HG03378 (cell line): ENCODE measurements around the gene BCL7B.
"Not testable (repeated sequence)": the region's sequence is repeated elsewhere in the genome, so short reads cannot be mapped to it uniquely, and the experiment has no call there.

ENCODE experiments used
- ATAC-seq: cut with Tn5 transposase; IDR thresholded peaks from one replicate; pipeline ENCODE4 v1.9.1; 2021; ENCODE audit warnings: mild to moderate bottlenecking, moderate library complexity; ENCODE audit not compliant: unreplicated experiment

Gene BCL7B

GRCh38 chr7:73557397-73558257 lies at the start of gene BCL7B:
TSS of gene BCL7B (minus strand) at chr7:73557690. CDS start at chr7:73557578, 112 bp downstream.
- ATAC-seq, result no peak

- ATAC-seq, result no peak
These were observed 48.2 kb upstream of the BCL7B start for GRCh38 chr7:73605601-73606220.

- ATAC-seq, result no peak
These were observed 45.5 kb upstream of the BCL7B start for GRCh38 chr7:73602721-73603651.

GRCh38 chr7:73599916-73600315 lies 42.4 kb upstream of the BCL7B start:
- no peak for ATAC-seq

- ATAC-seq, result no peak
These were observed 41.8 kb upstream of the BCL7B start for GRCh38 chr7:73599151-73599882.

- ATAC-seq, result no peak
These were observed 40.7 kb upstream of the BCL7B start for GRCh38 chr7:73597978-73598782.

- no peak for ATAC-seq
These were observed 38.9 kb upstream of the BCL7B start for GRCh38 chr7:73596191-73597065.

GRCh38 chr7:73595358-73595757 lies 37.9 kb upstream of the BCL7B start:
- no peak for ATAC-seq

GRCh38 chr7:73593207-73594045 lies 35.9 kb upstream of the BCL7B start:
- ATAC-seq, result no peak

GRCh38 chr7:73586911-73587310 lies 29.4 kb upstream of the BCL7B start:
- ATAC-seq, result no peak

- no peak for ATAC-seq
These were observed 27.7 kb upstream of the BCL7B start for GRCh38 chr7:73585196-73585595.

GRCh38 chr7:73582664-73583202 lies 25.2 kb upstream of the BCL7B start:
- ATAC-seq, result no peak

GRCh38 chr7:73581006-73581405 lies 23.5 kb upstream of the BCL7B start:
- ATAC-seq, result not testable (repeated sequence)

- ATAC-seq, result peak; percentile 79
These were observed 21.0 kb upstream of the BCL7B start, which contains the start of gene TBL2 for GRCh38 chr7:73578342-73579128. TSS of gene TBL2 (minus strand) at chr7:73578579. CDS start at chr7:73578549, 30 bp downstream.

- peak; percentile 12 for ATAC-seq
These were observed 20.3 kb upstream of the BCL7B start for GRCh38 chr7:73577627-73578341.

- ATAC-seq, result no peak
These were observed 16.3 kb upstream of the BCL7B start for GRCh38 chr7:73573791-73574190.
